Tibial nerve (tissue), 4 donors: Measurements from ENCODE around the gene HSH2D. TPM values are rescaled to one million over a fixed set of nuclear protein-coding genes. Genes with fewer than 3 reads are reported as not detected.

Source experiments
- DNase-seq, 2 donors: peaks; one replicate each; pipeline ENCODE4 v3.0.0-alpha.2; 2019; ENCODE audit warnings: low spot score in 2 of 2
- H3K27ac ChIP-seq, 4 donors: fragments of 200-600 bp; sonication (generic) in 3 of 4; one replicate each; pipeline ENCODE4 v1.5.1; 2017 to 2019; ENCODE audit warnings: mild to moderate bottlenecking in 1 of 4
- H3K27me3 ChIP-seq, 2 donors: fragments of 200-600 bp; sonication (generic) in 1 of 2; one replicate each; pipeline versions ENCODE4 v1.5.1 to v1.6.0; 2017 to 2019
- H3K36me3 ChIP-seq, 3 donors: fragments of 200-600 bp; sonication (generic); one replicate each; pipeline ENCODE4 v1.5.1; 2018 to 2019
- H3K4me1 ChIP-seq, 4 donors: fragments of 200-600 bp; sonication (generic) in 3 of 4; one replicate each; pipeline ENCODE4 v1.5.1; 2017 to 2019
- H3K4me3 ChIP-seq, 4 donors: fragments of 200-600 bp; sonication (generic) in 3 of 4; one replicate each; pipeline ENCODE4 v1.5.1; 2017 to 2019; ENCODE audit warnings: mild to moderate bottlenecking in 1 of 4, moderate library complexity in 1 of 4
- H3K9me3 ChIP-seq, 4 donors: fragments of 200-600 bp; sonication (generic) in 3 of 4; one replicate each; pipeline ENCODE4 v1.5.1; 2017 to 2019
- EP300 ChIP-seq, 2 donors: sonication (generic); formaldehyde crosslinking; IDR thresholded peaks; one replicate each; pipeline ENCODE4 v1.6.1; 2017; ENCODE audit warnings: antibody characterized with exemption in 2 of 2, mild to moderate bottlenecking in 1 of 2
- POLR2A ChIP-seq, 2 donors: fragments of 450-650 bp; IDR thresholded peaks; one replicate each; pipeline ENCODE4 v1.6.1; 2017; ENCODE audit warnings: antibody characterized with exemption in 2 of 2, mild to moderate bottlenecking in 2 of 2, moderate library complexity in 2 of 2
- WGBS, 2 donors: methylation state at CpG; one replicate each; pipeline ENCODE4 v1.1.5; 2018; 5-methylcytosine and 5-hydroxymethylcytosine counted together
- total RNA-seq, 4 donors: library from RNA; depleted of rRNA; stranded (reverse); fragments of >200 nt; gene quantifications; one replicate each; pipeline ENCODE4 v1.1.0, GENCODE V29; 2016
- TF ChIP-seq, protein P1 (sequence below), 5 experiments: fragments of 200-600 bp in 3 of 5; fragments of 450-650 bp in 2 of 5; sonication (generic) in 3 of 5; IDR thresholded peaks; one replicate each; pipeline ENCODE4 v1.5.1; 2016 to 2019; ENCODE audit warnings: antibody characterized with exemption in 5 of 5, mild to moderate bottlenecking in 3 of 5, moderate library complexity in 2 of 5

Gene HSH2D
- total RNA-seq, 4 donors from 2014 or later, result 0.22 TPM; not detected in 3

DNA sequence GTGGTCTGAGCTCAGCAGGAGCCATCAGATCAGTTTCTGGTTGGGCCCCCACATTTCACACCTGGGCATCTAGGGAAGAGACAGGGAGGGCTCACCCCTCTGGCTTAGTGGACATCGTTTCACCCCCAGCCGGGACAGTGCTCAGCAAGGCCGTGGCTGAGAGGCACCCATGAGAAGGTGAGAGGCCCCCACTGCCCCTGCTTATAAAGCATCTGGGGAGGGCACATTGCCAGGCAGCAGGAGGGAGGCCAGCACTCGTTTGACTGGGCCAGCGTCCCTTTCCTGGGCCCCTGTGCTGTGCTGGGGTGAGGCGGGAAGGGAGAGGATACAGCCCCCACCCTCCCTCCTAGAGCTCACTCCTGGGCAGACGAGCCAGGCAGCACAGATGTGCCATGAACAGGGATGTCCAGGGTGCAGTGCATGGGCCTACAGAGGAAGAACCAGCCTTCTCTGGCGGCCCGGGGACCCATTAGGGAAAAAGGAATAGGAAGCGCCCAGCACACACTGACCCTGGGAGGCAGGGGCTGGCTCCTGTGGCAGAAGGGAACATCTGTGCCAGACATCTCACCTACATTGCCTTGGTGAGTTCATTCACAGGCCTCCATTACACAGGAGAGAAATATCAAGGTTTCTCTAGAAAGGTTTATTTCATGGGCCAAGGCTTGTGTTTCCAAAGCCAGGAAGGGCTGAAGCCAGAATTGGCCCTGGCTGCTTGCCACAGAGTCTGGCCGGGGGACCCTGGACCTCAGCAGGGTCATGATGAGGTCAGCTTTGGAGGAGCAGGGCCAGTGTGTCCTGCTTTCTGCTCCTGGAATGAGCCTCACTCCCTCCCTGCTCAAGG, 61.9 kb downstream of the HSH2D start:
- no peaks in the 10 kb centered on the region for H3K27me3 ChIP-seq
- no peak for DNase-seq

DNA sequence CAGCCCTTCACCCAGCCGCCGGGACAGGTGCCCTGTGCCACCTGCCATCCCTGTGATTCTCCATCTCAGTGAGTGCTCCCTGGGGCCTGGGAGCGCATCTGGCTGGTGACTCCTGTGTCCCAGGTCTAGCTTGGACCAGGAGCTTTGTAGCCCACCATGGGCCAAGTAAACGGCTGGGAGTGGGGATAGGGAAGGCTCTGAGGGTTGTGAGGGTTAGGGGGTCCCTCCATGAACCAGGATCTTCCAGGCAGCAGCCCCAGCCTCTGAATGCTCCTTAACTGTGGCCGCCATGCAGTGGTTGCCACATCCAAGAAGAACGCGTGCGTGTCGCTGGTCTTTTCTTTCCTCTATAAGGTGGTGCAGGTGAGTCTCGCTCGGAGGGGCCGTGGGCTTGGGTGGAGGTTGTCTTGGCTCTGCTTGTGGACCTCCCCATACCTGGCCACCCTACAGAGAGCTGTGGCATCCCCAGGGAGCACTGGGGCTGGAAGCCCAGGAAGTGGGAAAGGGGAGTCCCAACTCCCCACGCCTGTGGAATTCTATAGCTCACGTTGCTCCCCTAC, 62.6 kb downstream of the HSH2D start:
- TF ChIP-seq EP300 (IDR thresholded peaks at IDR 0.05) (no peak), POLR2A (IDR thresholded peaks at IDR 0.05) (no peak)
- TF ChIP-seq, protein P1, sequence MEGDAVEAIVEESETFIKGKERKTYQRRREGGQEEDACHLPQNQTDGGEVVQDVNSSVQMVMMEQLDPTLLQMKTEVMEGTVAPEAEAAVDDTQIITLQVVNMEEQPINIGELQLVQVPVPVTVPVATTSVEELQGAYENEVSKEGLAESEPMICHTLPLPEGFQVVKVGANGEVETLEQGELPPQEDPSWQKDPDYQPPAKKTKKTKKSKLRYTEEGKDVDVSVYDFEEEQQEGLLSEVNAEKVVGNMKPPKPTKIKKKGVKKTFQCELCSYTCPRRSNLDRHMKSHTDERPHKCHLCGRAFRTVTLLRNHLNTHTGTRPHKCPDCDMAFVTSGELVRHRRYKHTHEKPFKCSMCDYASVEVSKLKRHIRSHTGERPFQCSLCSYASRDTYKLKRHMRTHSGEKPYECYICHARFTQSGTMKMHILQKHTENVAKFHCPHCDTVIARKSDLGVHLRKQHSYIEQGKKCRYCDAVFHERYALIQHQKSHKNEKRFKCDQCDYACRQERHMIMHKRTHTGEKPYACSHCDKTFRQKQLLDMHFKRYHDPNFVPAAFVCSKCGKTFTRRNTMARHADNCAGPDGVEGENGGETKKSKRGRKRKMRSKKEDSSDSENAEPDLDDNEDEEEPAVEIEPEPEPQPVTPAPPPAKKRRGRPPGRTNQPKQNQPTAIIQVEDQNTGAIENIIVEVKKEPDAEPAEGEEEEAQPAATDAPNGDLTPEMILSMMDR (IDR thresholded peaks at IDR 0.05), result no peak
- DNase-seq, result no peak
- H3K4me1 ChIP-seq, result peaks cover 0 to 11% (median 0%) of the 10 kb centered on the region in 4 donors
- no peak overlapping the region for H3K27ac ChIP-seq
- no peak overlapping the region for H3K4me3 ChIP-seq
- H3K9me3 ChIP-seq, result no peaks in the 10 kb centered on the region
- H3K36me3 ChIP-seq, result peaks cover 0 to 97% (median 26%) of the 10 kb centered on the region in 3 donors
- no peaks in the 10 kb centered on the region for H3K27me3 ChIP-seq
- WGBS, 2 donors, result 87 to 89% methylated on average over 11 to 14 of the region's 14 CpGs

More for the DNA sequence above, 61.9 kb downstream of the HSH2D start:
- TF ChIP-seq POLR2A (IDR thresholded peaks at IDR 0.05), result no peak
- TF ChIP-seq, protein P1 (IDR thresholded peaks at IDR 0.05), result no peak
- WGBS, 2 donors, result 61 to 67% methylated on average over 11 of the region's 11 CpGs
- Histone ChIP-seq H3K36me3 (peaks cover 0 to 97% (median 22%) of the 10 kb centered on the region in 3 donors), H3K9me3 (no peaks in the 10 kb centered on the region), H3K4me1 (peaks cover 0 to 17% (median 0%) of the 10 kb centered on the region in 4 donors), H3K4me3 (no peak overlapping the region), H3K27ac (no peak overlapping the region)

DNA sequence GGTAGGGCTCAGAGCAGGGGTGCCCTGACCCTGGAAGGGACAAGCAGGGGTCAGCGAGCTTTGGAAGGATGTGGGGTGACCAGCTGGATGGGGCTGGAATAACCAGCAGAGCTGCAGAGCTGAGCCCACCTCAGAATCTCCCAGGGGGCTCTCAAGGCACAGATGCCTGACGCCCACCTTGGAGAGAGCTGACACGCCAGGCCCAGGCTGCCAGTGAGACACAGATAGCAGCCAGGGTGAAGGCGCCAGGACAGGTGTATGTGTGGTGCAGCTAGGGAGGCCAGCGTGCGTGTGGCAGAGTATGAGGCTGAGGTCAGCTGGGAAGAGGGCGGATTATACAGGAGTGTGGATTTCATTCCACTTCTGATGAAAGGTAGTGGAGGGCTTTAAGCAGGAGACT, 63.2 kb downstream of the HSH2D start:
- no peak for DNase-seq
- Histone ChIP-seq H3K9me3 (no peaks in the 10 kb centered on the region), H3K36me3 (peaks cover 0 to 100% (median 26%) of the 10 kb centered on the region in 3 donors), H3K4me3 (no peak overlapping the region), H3K27ac (no peak overlapping the region), H3K27me3 (no peaks in the 10 kb centered on the region), H3K4me1 (peaks cover 0 to 11% (median 0%) of the 10 kb centered on the region in 4 donors)
- WGBS, 2 donors, result 93 to 94% methylated on average over 7 of the region's 7 CpGs
- TF ChIP-seq, protein P1 (IDR thresholded peaks at IDR 0.05), result no peak
- no peak for TF ChIP-seq POLR2A (IDR thresholded peaks at IDR 0.05)
- TF ChIP-seq EP300 (IDR thresholded peaks at IDR 0.05), result no peak

DNA sequence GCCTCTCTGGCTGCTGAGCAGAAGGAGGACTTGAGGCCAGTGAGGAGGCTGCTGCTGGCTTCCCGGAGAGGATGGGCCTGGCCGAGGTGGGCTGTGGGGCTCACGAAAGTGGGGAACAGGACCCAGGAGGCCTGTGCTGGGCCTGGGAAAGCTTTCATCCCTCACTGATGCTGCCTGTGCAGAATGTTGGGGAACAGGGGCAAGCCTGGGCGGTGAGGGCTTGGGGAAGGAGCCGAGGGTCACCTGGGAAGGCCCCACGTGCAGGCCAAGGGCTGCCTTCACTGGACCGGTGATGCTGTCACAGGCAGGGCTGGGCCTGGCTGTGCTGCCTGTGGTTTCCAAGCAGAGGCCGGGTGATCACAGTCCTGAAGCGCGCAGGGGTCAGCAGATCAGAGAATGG, 63.6 kb downstream of the HSH2D start:
- TF ChIP-seq EP300 (IDR thresholded peaks at IDR 0.05) (no peak), POLR2A (IDR thresholded peaks at IDR 0.05) (no peak)
- TF ChIP-seq, protein P1 (IDR thresholded peaks at IDR 0.05), result no peak
- no peak overlapping the region for H3K27ac ChIP-seq
- 87 to 88% methylated on average over 10 of the region's 10 CpGs for WGBS, 2 donors
- peaks cover 0 to 100% (median 26%) of the 10 kb centered on the region in 3 donors for H3K36me3 ChIP-seq
- H3K9me3 ChIP-seq, result no peaks in the 10 kb centered on the region
- no peak for DNase-seq
- H3K4me3 ChIP-seq, result no peak overlapping the region
- H3K4me1 ChIP-seq, result peaks cover 0 to 11% (median 0%) of the 10 kb centered on the region in 4 donors
- H3K27me3 ChIP-seq, result no peaks in the 10 kb centered on the region

DNA sequence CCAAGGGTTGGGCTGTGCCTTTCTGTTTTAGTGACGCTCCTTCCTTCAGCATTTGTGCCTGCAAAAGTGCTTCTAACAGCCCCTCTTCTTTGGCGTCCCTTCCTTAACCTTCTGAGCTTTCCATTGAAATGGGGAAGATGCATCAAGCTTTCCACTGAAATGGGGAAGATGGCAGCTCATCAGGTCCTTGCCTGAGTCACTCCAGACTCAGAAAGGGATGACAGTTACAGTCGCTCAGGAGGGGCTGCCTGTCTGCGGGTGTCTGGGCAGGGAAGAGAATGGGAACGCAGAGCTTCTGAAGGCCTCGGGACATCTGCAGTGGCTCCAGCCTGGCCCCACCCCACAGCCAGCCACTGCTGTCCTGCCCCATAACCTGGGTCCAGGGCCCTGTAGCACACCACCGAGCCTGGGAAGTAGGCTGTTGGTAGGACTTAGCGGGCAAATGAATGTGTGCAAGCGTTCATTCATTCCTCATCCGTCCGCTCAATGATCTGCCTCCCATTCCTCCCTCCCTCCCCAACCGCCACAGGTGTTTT, 64.1 kb downstream of the HSH2D start:
- no peak for DNase-seq
- H3K27ac ChIP-seq, result no peak overlapping the region
- peaks cover 0 to 11% (median 0%) of the 10 kb centered on the region in 4 donors for H3K4me1 ChIP-seq
- H3K9me3 ChIP-seq, result no peaks in the 10 kb centered on the region
- WGBS, 2 donors, result 88 to 89% methylated on average over 12 of the region's 12 CpGs
- no peaks in the 10 kb centered on the region for H3K27me3 ChIP-seq
- TF ChIP-seq, protein P1 (IDR thresholded peaks at IDR 0.05), result no peak
- TF ChIP-seq POLR2A (IDR thresholded peaks at IDR 0.05) (no peak), EP300 (IDR thresholded peaks at IDR 0.05) (no peak)
- peaks cover 0 to 100% (median 26%) of the 10 kb centered on the region in 3 donors for H3K36me3 ChIP-seq
- H3K4me3 ChIP-seq, result no peak overlapping the region
